ENCODE measurements around the gene JAK1. TPM values are rescaled to one million over a fixed set of nuclear protein-coding genes. Genes with fewer than 3 reads are reported as not detected.
A peak's percentile ranks its signal among the peaks of the same experiment; 100 is the strongest.

Gene JAK1
- total RNA-seq, 1 experiment from 2014 or later = 44.1 TPM

- Histone ChIP-seq H2AFZ (ENCODE audit: low read length) (no peak overlapping the region), H3K4me2 (ENCODE audit: low read length) (no peak overlapping the region), H3K9me3 (ENCODE audit: low read length) (no peaks in the 10 kb centered on the region), H3K27ac (ENCODE audit: low read length) (no peak overlapping the region), H3K27me3 (ENCODE audit: low read length) (no peaks in the 10 kb centered on the region), H3K4me1 (ENCODE audit: insufficient read depth, low read length) (peaks cover 16% of the 10 kb centered on the region), H3K4me3 (ENCODE audit: low read length) (no peak overlapping the region), H3K79me2 (ENCODE audit: low read length) (no peaks in the 10 kb centered on the region), H3F3A (ENCODE audit: low read length, unreplicated experiment) (no peaks in the 10 kb centered on the region), H4K20me1 (ENCODE audit: low read length) (no peaks in the 10 kb centered on the region), H3K9me2 (replicated peaks; ENCODE audit: low read length) (no peaks in the 10 kb centered on the region), H3K36me3 (ENCODE audit: low read depth, low read length) (0 out of 2 replicates have a peak, but pooled peaks cover 6% of the 10 kb centered on the region), H3K9ac (ENCODE audit: low read length) (no peak overlapping the region)
- POLR2A ChIA-PET (ENCODE audit: unreplicated experiment) = no interaction called here
- no peak for DNase-seq
- TF ChIP-seq EZH2 (IDR thresholded peaks at IDR 0.05; ENCODE audit: low read length, unreplicated experiment) = no peak
- ATAC-seq = no peak
- CTCF ChIA-PET = no interaction called here
- BruUV-seq (replicated peaks) = no TSS peak
- intact Hi-C loops (cut with micrococcal nuclease) = loop anchor here (5.0 to 10.0 kb wide), 2 partner anchors 140 to 262 kb away; partner anchors contain the start of gene AK4
Measured at GRCh38 chr1:64882574-64883255, 83.6 kb downstream of the JAK1 start.

GRCh38 chr1:64881281-64881680 lies 85.1 kb downstream of the JAK1 start:
- Histone ChIP-seq H3K9me2 (replicated peaks; ENCODE audit: low read length) (no peaks in the 10 kb centered on the region), H2AFZ (ENCODE audit: low read length) (no peak overlapping the region), H3K36me3 (ENCODE audit: low read depth, low read length) (0 out of 2 replicates have a peak, but pooled peaks cover 6% of the 10 kb centered on the region), H3K4me2 (ENCODE audit: low read length) (peak overlapping the region; percentile 11; the same call in 1 of the 2 replicates), H3K79me2 (ENCODE audit: low read length) (no peaks in the 10 kb centered on the region), H3F3A (ENCODE audit: low read length, unreplicated experiment) (no peaks in the 10 kb centered on the region), H3K27ac (ENCODE audit: low read length) (peak overlapping the region; percentile 42), H3K4me3 (ENCODE audit: low read length) (no peak overlapping the region), H4K20me1 (ENCODE audit: low read length) (no peaks in the 10 kb centered on the region), H3K4me1 (ENCODE audit: insufficient read depth, low read length) (peaks cover 16% of the 10 kb centered on the region), H3K9me3 (ENCODE audit: low read length) (no peaks in the 10 kb centered on the region), H3K27me3 (ENCODE audit: low read length) (no peaks in the 10 kb centered on the region), H3K9ac (ENCODE audit: low read length) (no peak overlapping the region)
- CTCF ChIA-PET = interaction anchor here (0.5 kb wide), 1 partner anchor 57 kb away, joined by 3 read pairs; no protein-coding TSS in a partner anchor
- ATAC-seq (peak; percentile 97), DNase-seq (peak; percentile 81)
- POLR2A ChIA-PET (ENCODE audit: unreplicated experiment) = no interaction called here
- no peak for TF ChIP-seq EZH2 (IDR thresholded peaks at IDR 0.05; ENCODE audit: low read length, unreplicated experiment)
- TF ChIP-seq CTCF (conservative IDR thresholded peaks at IDR 0.05; ENCODE audit: low read depth, low read length) = no peak
- TF ChIP-seq EZH2phosphoT487 (IDR thresholded peaks at IDR 0.05; ENCODE audit: borderline replicate concordance, low read length) = no peak
- BruUV-seq (replicated peaks) = no TSS peak
- intact Hi-C loops (cut with micrococcal nuclease) = loop anchor here (5.0 to 10.0 kb wide), 2 partner anchors 141 to 264 kb away; partner anchors contain the start of gene AK4

GRCh38 chr1:64880449-64880848 lies 85.9 kb downstream of the JAK1 start:
- no peaks in the 10 kb centered on the region for H4K20me1 ChIP-seq (ENCODE audit: low read length)
- no peaks in the 10 kb centered on the region for H3F3A ChIP-seq (ENCODE audit: low read length, unreplicated experiment)
- TF ChIP-seq EZH2phosphoT487 (IDR thresholded peaks at IDR 0.05; ENCODE audit: borderline replicate concordance, low read length) (no peak), CTCF (conservative IDR thresholded peaks at IDR 0.05; ENCODE audit: low read depth, low read length) (no peak), EZH2 (IDR thresholded peaks at IDR 0.05; ENCODE audit: low read length, unreplicated experiment) (no peak)
- intact Hi-C loops (cut with micrococcal nuclease) = loop anchor here (5.0 to 10.0 kb wide), 2 partner anchors 142 to 264 kb away; partner anchors contain the start of gene AK4
- ChIA-PET CTCF (no interaction called here), POLR2A (ENCODE audit: unreplicated experiment) (no interaction called here)
- H3K27me3 ChIP-seq (ENCODE audit: low read length) = no peaks in the 10 kb centered on the region
- no TSS peak for BruUV-seq (replicated peaks)
- H3K9me2 ChIP-seq (replicated peaks; ENCODE audit: low read length) = no peaks in the 10 kb centered on the region
- no peak for ATAC-seq
- peaks cover 16% of the 10 kb centered on the region for H3K4me1 ChIP-seq (ENCODE audit: insufficient read depth, low read length)
- no peak overlapping the region for H3K4me3 ChIP-seq (ENCODE audit: low read length)
- no peak overlapping the region for H3K27ac ChIP-seq (ENCODE audit: low read length)
- H3K9me3 ChIP-seq (ENCODE audit: low read length) = no peaks in the 10 kb centered on the region
- H3K36me3 ChIP-seq (ENCODE audit: low read depth, low read length) = 0 out of 2 replicates have a peak, but pooled peaks cover 6% of the 10 kb centered on the region
- no peak overlapping the region for H2AFZ ChIP-seq (ENCODE audit: low read length)
- H3K9ac ChIP-seq (ENCODE audit: low read length) = no peak overlapping the region
- H3K4me2 ChIP-seq (ENCODE audit: low read length) = no peak overlapping the region
- no peaks in the 10 kb centered on the region for H3K79me2 ChIP-seq (ENCODE audit: low read length)
- DNase-seq = no peak

All from PC-3 (cell line).